ENCODE results near the gene FOCAD. TPM values are rescaled to one million over a fixed set of nuclear protein-coding genes. Genes with fewer than 3 reads are reported as not detected.

Gene FOCAD
- total and polyA plus RNA-seq, 2 donors: 7.8 to 84.3 TPM

DNA sequence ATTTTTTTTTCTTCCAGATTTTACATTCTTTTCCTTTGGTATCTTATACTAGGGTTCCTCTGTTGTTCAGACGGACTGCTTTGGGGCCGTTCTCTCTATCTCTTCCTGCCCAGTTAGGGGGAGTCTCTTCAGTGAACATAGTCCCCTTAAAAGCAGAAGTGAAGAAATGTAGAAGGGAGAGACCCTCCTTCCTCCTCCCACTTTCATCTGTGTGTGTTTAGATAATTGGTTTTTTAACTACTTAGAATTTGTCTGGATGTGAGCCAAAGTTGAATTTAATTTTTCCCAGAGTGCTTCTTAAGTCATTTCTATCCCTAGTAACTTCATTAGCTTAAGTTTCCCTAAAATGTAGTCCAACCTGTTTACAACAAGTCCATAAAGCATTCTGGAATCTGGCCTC, 179.9 kb downstream of the FOCAD start:
- no peak overlapping the region for H3K4me3 ChIP-seq (ENCODE audit: low read depth, low read length)
- no peaks in the 10 kb centered on the region for H3K4me1 ChIP-seq (ENCODE audit: insufficient read depth)
- no peak for DNase-seq (ENCODE audit: extremely low spot score)
- 93% methylated on average over 2 of the region's 2 CpGs for WGBS
- H3K27ac ChIP-seq (ENCODE audit: low read depth): no peak overlapping the region
- H3K36me3 ChIP-seq (ENCODE audit: insufficient read depth): peaks cover 4% of the 10 kb centered on the region

DNA sequence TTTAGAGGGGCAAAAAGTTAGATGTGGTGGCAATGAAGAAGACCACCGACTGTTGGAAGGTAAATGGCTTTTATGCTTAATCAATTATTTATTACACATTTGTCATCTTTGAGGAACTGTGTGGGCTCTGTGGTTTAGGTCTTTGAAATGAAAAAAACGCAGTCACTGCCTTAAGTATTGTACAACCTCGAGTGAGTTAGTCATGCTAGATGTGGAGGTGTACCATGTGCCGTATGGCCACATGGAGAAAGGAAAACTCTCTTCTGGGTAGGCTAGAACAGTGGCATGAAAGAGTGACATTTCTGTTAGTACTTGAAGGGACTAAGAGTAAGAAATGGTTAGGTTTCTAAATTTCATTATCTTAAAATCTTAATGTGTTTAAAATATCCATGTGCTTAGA, 181.3 kb downstream of the FOCAD start:
- Histone ChIP-seq H3K27ac (ENCODE audit: low read depth) (no peak overlapping the region), H3K4me3 (ENCODE audit: low read depth, low read length) (no peak overlapping the region), H3K36me3 (ENCODE audit: insufficient read depth) (peaks cover 4% of the 10 kb centered on the region), H3K4me1 (ENCODE audit: insufficient read depth) (no peaks in the 10 kb centered on the region)
- WGBS: 85% methylated on average over 4 of the region's 4 CpGs
- DNase-seq (ENCODE audit: extremely low spot score): no peak

DNA sequence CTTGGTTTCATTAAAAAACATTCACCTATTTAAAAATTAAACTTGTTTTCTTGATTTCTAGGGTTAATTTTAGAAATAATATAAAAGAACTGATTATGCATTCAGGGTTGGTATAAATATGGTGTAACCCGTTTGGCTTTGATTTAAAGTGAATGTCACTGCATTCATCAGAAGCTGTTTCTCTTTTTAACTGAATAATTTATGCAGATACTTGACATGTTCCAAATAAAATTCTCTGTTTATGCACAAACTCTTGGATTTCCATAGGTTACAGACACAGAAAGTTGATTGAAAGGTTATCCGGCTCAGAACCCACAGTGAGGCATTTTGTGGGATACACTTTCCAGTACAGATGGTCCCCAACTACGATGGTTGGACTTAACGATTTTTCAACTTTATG, 186.1 kb downstream of the FOCAD start:
- no peak overlapping the region for H3K4me3 ChIP-seq (ENCODE audit: low read depth, low read length)
- no peak overlapping the region for H3K27ac ChIP-seq (ENCODE audit: low read depth)
- 94% methylated on average over 4 of the region's 4 CpGs for WGBS
- peaks cover 6% of the 10 kb centered on the region for H3K36me3 ChIP-seq (ENCODE audit: insufficient read depth)
- no peak for DNase-seq (ENCODE audit: extremely low spot score)
- H3K4me1 ChIP-seq (ENCODE audit: insufficient read depth): no peaks in the 10 kb centered on the region

DNA sequence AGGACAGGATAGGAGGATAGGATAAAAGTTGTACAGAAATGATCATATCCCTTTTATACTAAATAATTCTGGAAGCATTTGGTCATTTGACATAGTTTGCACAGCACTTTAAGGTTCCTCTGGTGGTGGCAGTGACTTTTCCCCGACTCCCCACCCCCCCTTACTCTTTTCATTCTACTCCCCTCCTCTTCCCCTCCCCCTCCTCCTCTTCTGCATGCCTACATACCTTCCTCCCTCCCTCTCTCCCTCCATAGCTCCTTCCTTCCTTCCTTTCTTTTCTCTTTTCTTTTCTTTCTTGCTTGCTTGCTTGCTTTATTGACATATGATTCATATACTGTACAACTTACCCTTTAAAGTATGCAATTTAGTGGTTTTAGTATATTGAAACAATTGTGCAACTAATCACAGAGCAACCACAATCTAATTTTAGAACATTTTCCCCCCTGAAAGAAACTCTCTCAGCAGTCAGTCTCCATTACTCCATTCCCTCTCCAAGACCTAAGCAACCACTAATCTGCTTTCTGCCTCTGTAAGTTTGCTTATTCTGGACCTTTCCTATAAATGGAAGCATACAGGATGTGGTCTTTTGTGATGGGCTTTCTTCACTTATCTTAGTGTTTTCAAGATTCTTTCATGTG, 188.4 kb downstream of the FOCAD start:
- DNase-seq (ENCODE audit: extremely low spot score): no peak
- H3K4me3 ChIP-seq (ENCODE audit: low read depth, low read length): no peak overlapping the region
- H3K36me3 ChIP-seq (ENCODE audit: insufficient read depth): peaks cover 4% of the 10 kb centered on the region
- no peaks in the 10 kb centered on the region for H3K4me1 ChIP-seq (ENCODE audit: insufficient read depth)
- no peak overlapping the region for H3K27ac ChIP-seq (ENCODE audit: low read depth)
- WGBS: 61% methylated on average over 1 of the region's 1 CpG

DNA sequence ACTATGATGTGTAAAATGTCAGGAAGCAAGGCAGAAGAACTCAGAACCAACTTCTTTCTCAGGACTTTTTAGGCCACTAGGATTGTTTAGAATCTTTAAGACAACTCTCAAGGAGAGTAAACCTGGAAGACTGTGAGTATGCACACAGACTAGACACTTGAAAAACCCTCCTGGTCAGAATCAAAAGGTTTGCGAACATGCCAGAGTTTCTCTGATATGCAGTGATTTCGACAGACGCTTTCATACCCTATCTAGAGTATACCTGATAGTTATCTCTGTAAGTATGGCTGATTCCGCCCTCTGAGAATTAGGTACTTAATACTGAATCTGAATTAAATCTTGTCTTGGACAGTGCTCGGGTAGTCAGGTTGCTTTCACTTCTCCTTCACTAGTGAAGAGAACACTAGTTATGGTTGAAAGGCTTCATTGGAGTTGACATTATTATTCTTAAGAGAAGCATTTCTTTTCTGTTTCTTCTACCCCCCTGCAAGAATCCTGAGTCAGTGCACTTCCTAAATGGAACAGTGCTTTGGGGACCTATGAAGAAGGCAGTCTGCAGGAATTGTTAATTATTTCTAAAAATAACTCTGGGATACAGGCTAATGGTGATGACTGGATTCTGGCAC, 189.3 kb downstream of the FOCAD start:
- no peak for DNase-seq (ENCODE audit: extremely low spot score)
- peaks cover 2% of the 10 kb centered on the region for H3K36me3 ChIP-seq (ENCODE audit: insufficient read depth)
- H3K4me3 ChIP-seq (ENCODE audit: low read depth, low read length): no peak overlapping the region
- 93% methylated on average over 5 of the region's 5 CpGs for WGBS
- no peak overlapping the region for H3K27ac ChIP-seq (ENCODE audit: low read depth)
- H3K4me1 ChIP-seq (ENCODE audit: insufficient read depth): no peaks in the 10 kb centered on the region

DNA sequence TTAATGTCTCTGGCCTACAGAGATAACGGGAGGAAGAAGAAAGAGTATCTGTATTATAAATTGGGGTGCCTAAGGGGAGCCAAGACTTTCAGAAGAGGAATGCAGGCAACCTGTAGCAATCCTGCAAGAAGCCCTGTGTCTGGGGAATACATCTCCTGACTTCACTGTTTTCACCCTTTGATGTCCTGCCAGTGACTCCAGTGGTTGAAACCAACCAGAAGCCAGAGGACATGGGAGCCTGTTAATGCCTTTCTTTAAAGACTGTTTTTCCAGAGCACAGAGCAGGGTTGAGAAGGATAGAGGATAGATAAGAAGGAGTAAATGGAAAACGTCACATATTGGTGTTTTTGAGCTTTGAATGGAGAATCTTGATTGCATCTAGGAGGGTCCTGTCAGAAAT, 196.2 kb downstream of the FOCAD start:
- 91% methylated on average over 2 of the region's 2 CpGs for WGBS
- H3K27ac ChIP-seq (ENCODE audit: low read depth): no peak overlapping the region

DNA sequence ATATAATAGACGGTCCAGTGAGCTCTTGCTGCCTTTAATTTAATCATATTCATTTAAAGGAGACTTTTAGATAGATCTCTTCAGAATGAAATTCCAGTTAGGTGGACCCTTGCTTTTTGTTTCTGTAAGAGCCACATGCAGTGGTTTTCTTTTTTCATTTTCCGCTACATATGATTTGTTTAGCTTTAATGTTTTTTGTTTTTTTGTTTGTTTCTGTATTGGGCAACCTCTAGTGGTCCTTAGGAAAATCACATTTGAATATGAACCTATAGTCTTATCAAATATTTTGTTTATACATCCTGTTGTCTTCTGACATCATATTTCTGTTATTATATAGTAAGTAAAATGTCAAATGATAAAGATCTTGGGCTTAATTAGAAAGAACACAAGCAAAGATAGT, 196.6 kb downstream of the FOCAD start:
- DNase-seq (ENCODE audit: extremely low spot score): no peak
- Histone ChIP-seq H3K36me3 (ENCODE audit: insufficient read depth) (no peaks in the 10 kb centered on the region), H3K27ac (ENCODE audit: low read depth) (no peak overlapping the region), H3K4me1 (ENCODE audit: insufficient read depth) (no peaks in the 10 kb centered on the region), H3K4me3 (ENCODE audit: low read depth, low read length) (no peak overlapping the region)
- 95% methylated on average over 2 of the region's 2 CpGs for WGBS

More for the DNA sequence above, 196.2 kb downstream of the FOCAD start:
- DNase-seq (ENCODE audit: extremely low spot score): no peak
- Histone ChIP-seq H3K36me3 (ENCODE audit: insufficient read depth) (no peaks in the 10 kb centered on the region), H3K4me3 (ENCODE audit: low read depth, low read length) (no peak overlapping the region), H3K4me1 (ENCODE audit: insufficient read depth) (no peaks in the 10 kb centered on the region)

DNA sequence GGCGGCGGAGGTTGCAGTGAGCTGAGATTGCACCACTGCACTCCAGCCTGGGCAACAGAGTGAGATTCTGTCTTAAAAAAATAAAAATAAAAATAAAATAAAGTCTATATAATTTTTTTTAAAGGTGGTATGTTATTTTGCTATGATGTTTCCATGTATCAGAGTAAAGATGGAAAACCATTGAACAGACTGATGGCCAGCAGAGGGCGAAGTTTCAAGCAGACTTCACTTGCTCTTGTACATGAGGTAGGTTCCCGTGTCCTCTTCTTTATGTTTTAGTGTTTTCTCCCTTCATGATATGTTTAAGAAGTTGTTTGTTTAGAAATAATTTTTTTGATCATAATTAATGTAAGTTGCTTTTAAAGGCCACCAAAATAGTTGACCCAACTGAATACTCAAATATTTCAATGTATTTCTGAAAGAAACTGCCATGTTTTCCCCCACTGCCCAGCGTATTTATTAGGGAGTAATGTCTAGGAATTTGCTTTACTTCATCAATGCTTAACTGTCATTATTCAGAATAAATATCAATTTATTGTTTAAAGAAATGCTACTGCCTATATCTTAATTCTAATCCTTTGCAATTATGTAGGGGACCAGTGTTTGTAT, 201.0 kb downstream of the FOCAD start:
- Histone ChIP-seq H3K27ac (ENCODE audit: low read depth) (no peak overlapping the region), H3K4me1 (ENCODE audit: insufficient read depth) (no peaks in the 10 kb centered on the region), H3K4me3 (ENCODE audit: low read depth, low read length) (no peak overlapping the region), H3K36me3 (ENCODE audit: insufficient read depth) (no peaks in the 10 kb centered on the region)
- 76% methylated on average over 5 of the region's 5 CpGs for WGBS
- DNase-seq (ENCODE audit: extremely low spot score): no peak

DNA sequence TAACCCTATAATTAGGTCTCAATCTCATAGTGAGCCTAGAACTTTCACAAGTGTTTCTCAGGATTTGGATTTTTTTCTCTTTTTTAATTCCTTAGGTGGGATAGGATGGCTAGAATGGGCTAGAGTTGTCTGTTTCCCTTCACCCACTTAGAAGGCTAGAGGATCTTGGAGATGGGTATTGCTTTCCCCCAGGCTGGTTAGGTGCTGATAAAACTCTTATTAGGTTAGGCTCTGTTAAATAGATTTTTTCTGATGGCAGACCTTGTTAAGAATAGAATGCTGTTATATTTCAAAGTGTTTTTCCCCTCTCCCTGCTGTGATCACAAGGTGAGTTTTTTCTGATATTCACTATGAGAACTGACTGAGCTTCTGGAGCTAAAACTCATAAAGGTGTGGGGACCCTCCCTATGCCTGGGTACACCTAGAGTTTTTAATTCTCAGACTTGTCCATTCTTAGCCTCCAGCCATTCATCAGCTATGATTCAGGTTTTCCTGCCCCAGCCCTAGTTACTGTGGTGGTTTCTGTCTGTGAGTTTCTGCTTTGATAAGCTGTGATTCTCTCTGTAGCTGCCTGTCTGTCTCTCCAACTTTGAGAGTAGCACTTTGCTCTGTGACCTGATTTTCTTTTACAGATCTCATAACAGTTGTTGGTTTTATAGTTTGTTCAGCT, 215.0 kb downstream of the FOCAD start:
- DNase-seq (ENCODE audit: extremely low spot score): no peak
- H3K4me1 ChIP-seq (ENCODE audit: insufficient read depth): no peaks in the 10 kb centered on the region
- H3K4me3 ChIP-seq (ENCODE audit: low read depth, low read length): no peak overlapping the region
- no peak overlapping the region for H3K27ac ChIP-seq (ENCODE audit: low read depth)
- H3K36me3 ChIP-seq (ENCODE audit: insufficient read depth): no peaks in the 10 kb centered on the region

DNA sequence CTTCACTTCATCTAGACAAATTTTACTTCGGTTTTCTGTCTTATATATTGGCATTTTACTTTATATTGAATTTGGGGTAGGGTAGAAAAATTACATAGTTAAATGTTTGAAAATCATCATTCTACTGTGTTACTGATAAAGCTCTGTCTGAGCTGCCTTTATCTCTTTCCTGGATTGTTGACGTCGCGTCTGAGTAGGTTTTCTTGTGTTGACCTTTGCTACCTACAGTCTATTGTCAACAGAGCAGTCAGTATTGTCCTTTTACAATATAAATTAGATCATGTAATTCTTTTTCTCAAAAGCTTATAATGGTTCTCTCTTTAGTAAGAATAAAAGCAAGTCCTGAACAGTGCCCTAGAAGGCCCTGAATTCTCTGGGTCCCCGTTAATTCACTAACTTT, 219.2 kb downstream of the FOCAD start:
- Histone ChIP-seq H3K4me1 (ENCODE audit: insufficient read depth) (no peaks in the 10 kb centered on the region), H3K27ac (ENCODE audit: low read depth) (no peak overlapping the region), H3K4me3 (ENCODE audit: low read depth, low read length) (no peak overlapping the region), H3K36me3 (ENCODE audit: insufficient read depth) (no peaks in the 10 kb centered on the region)
- 91% methylated on average over 5 of the region's 5 CpGs for WGBS
- no peak for DNase-seq (ENCODE audit: extremely low spot score)

DNA sequence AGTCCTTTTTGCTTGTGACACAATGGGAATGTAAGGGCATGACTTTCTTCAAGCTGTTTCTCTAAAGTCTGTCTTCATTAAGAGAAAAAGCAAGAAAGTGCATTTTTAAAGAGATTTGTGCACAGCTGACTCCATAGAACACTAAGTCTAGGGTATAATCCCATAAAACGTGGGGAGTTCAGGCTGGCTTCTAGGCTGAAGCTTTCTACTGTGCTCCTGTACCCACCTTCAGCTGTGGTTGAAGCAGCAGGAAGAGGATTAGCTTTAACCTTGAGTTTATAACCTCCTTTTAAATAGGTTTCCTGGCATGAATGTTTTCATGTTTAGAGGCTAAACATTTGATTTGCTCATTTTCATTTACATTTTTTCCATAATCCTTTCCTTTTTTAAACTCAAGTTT, 220.9 kb downstream of the FOCAD start:
- Histone ChIP-seq H3K4me3 (ENCODE audit: low read depth, low read length) (no peak overlapping the region), H3K36me3 (ENCODE audit: insufficient read depth) (no peaks in the 10 kb centered on the region), H3K4me1 (ENCODE audit: insufficient read depth) (no peaks in the 10 kb centered on the region), H3K27ac (ENCODE audit: low read depth) (no peak overlapping the region)
- no peak for DNase-seq (ENCODE audit: extremely low spot score)
- 59% methylated on average over 1 of the region's 1 CpG for WGBS

DNA sequence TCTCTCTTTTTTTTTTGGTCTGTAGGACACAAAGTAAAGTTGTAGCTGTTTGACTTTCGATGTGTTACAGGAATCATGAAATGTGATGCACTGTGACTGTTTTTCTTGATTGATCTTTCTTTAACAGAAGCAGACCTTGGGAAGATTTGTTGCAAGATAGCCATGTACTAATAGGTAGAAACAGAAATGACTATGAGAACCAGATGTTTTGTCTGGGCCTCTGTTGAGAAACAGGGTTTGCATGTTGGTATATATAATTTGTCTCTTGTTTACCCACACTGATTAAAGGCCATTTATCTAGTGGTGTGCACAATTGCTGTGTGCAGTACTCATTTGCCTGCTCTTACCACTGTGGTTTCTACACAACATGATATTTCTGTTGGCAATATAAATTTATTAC, 222.3 kb downstream of the FOCAD start:
- 93% methylated on average over 1 of the region's 1 CpG for WGBS
- DNase-seq (ENCODE audit: extremely low spot score): no peak
- no peak overlapping the region for H3K27ac ChIP-seq (ENCODE audit: low read depth)

DNA sequence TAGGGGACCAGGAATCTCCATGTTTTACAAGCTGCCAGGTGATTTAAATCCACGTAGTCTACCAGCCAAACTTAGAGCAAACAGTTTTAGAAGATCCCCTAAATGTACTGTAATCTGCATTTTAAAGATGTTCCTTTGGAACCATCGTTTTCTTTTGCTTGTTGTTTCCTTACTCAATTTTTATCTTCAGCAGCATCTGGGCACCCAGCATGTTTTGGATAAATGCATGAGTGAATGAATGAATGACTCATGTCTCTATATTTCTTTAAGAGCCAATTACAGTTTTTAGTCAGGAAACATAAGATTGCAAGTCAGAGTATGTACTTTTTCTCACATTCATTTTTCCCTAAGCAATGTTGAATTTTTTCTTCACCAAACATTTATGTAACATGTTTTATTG, 224.4 kb downstream of the FOCAD start:
- H3K4me1 ChIP-seq (ENCODE audit: insufficient read depth): no peaks in the 10 kb centered on the region

More for the DNA sequence above, 222.3 kb downstream of the FOCAD start:
- Histone ChIP-seq H3K36me3 (ENCODE audit: insufficient read depth) (no peaks in the 10 kb centered on the region), H3K4me3 (ENCODE audit: low read depth, low read length) (no peak overlapping the region), H3K4me1 (ENCODE audit: insufficient read depth) (no peaks in the 10 kb centered on the region)

DNA sequence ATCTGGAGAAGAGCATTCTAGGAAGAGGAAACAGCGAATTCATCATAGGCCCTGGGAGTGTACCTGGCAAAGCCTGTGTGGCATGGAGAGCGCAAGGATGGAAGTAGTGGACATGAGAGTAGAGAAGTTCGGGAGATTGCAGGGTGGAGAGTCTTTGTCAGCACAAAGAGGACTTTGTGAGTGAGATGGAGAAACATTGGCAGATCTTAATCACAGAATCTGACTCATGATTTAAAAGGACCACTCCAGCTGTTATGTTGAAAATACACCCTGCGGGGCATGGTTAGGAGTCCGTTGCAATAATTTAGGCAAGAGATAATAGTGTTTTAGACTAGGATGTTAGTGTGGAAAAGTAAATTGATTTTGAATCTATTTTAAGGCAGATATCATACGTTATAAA, 230.5 kb downstream of the FOCAD start:
- WGBS: 92% methylated on average over 6 of the region's 6 CpGs
- no peak overlapping the region for H3K27ac ChIP-seq (ENCODE audit: low read depth)
- peaks cover 6% of the 10 kb centered on the region for H3K36me3 ChIP-seq (ENCODE audit: insufficient read depth)
- DNase-seq (ENCODE audit: extremely low spot score): no peak
- H3K4me3 ChIP-seq (ENCODE audit: low read depth, low read length): no peak overlapping the region
- H3K4me1 ChIP-seq (ENCODE audit: insufficient read depth): no peaks in the 10 kb centered on the region

More for the DNA sequence above, 224.4 kb downstream of the FOCAD start:
- Histone ChIP-seq H3K4me3 (ENCODE audit: low read depth, low read length) (no peak overlapping the region), H3K27ac (ENCODE audit: low read depth) (no peak overlapping the region), H3K36me3 (ENCODE audit: insufficient read depth) (peaks cover 1% of the 10 kb centered on the region)
- 39% methylated on average over 2 of the region's 2 CpGs for WGBS
- no peak for DNase-seq (ENCODE audit: extremely low spot score)
